Natural killer cell (primary cell): ENCODE data around the gene ITGB2. TPM values are rescaled to one million over a fixed set of nuclear protein-coding genes. Genes with fewer than 3 reads are reported as not detected.
A peak's percentile ranks its signal among the peaks of the same experiment; 100 is the strongest.

Source experiments
- ATAC-seq, 3 donors: fragments of 150-1000 bp in 2 of 3; fragments of 200-7000 bp in 1 of 3; cut with Tn5 transposase; 1 replicate in 1 of 3; 2 replicates in 2 of 3; pipeline ENCODE4 v1.10.0; 2021; ENCODE audit warnings: mild to moderate bottlenecking in 2 of 3, moderate library complexity in 2 of 3
- DNase-seq, 2 donors: peaks; one replicate each; pipeline versions ENCODE4 v3.0.0 to v3.0.0-alpha.2; 2013 to 2021; ENCODE audit warnings: mixed read lengths in 1 of 2
- H3K27ac ChIP-seq: one replicate; pipeline ENCODE4 v1.5.1; 2013; ENCODE audit warnings: mild to moderate bottlenecking, low read length
- H3K27me3 ChIP-seq: one replicate; pipeline ENCODE4 v1.6.1; 2013; ENCODE audit warnings: low read length; ENCODE audit not compliant: control insufficient read depth, insufficient read depth
- H3K36me3 ChIP-seq: one replicate; pipeline ENCODE4 v1.6.1; 2013; ENCODE audit warnings: low read length; ENCODE audit not compliant: control insufficient read depth, insufficient read depth
- H3K4me1 ChIP-seq: one replicate; pipeline ENCODE4 v1.6.1; 2013; ENCODE audit warnings: low read length; ENCODE audit not compliant: control insufficient read depth, insufficient read depth
- H3K4me3 ChIP-seq: one replicate; pipeline ENCODE4 v1.5.1; 2013; ENCODE audit warnings: low read length
- H3K9me3 ChIP-seq: one replicate; pipeline ENCODE4 v1.6.1; 2013; ENCODE audit warnings: low read length; ENCODE audit not compliant: control insufficient read depth, insufficient read depth
- H3K27ac Mint-ChIP-seq, 2 donors: one replicate each; pipeline ENCODE4 v1.8.0; 2022; ENCODE audit warnings: mild to moderate bottlenecking in 2 of 2, mixed read lengths in 2 of 2, moderate library complexity in 1 of 2
- H3K27me3 Mint-ChIP-seq, 2 donors: one replicate each; pipeline ENCODE4 v1.8.0; 2022; ENCODE audit warnings: low read depth in 2 of 2, mixed read lengths in 2 of 2
- H3K36me3 Mint-ChIP-seq: one replicate; pipeline ENCODE4 v1.8.0; 2022; ENCODE audit warnings: mixed read lengths
- H3K4me1 Mint-ChIP-seq, 2 donors: one replicate each; pipeline ENCODE4 v1.8.0; 2022; ENCODE audit warnings: mixed read lengths in 2 of 2
- H3K4me3 Mint-ChIP-seq: one replicate; pipeline ENCODE4 v1.8.0; 2022; ENCODE audit warnings: mild to moderate bottlenecking, moderate library complexity, mixed read lengths
- H3K9me3 Mint-ChIP-seq, 2 donors: one replicate each; pipeline ENCODE4 v1.8.0; 2022; ENCODE audit warnings: mixed read lengths in 2 of 2
- WGBS: methylation state at CpG from one replicate; pipeline ENCODE4 v1.1.7; 2013; ENCODE audit warnings: missing lambda C conversion rate; ENCODE audit not compliant: insufficient coverage; 5-methylcytosine and 5-hydroxymethylcytosine counted together
- intact Hi-C: fragments of 100-400 bp; cut with micrococcal nuclease; formaldehyde crosslinking; loops from one replicate; pipeline ENCODE4 v1.14.2; 2022
- total RNA-seq, 4 donors: library from RNA; stranded (reverse); fragments of 120-200 nt in 1 of 4; gene quantifications; one replicate each; pipeline versions ENCODE4 v1.2.3 to v1.2.4, GENCODE V29; 2013 to 2022
- TF ChIP-seq, protein P1 (sequence below): fragments of 200-600 bp; IDR thresholded peaks from one replicate; pipeline ENCODE4 v1.8.0; 2022; ENCODE audit warnings: antibody characterized with exemption

Gene ITGB2
- total RNA-seq, 3 donors from 2014 or later (not counting 1 experiment from before 2014, with no cell fraction given), result 1,223 to 1,393 (median 1,250) TPM

DNA sequence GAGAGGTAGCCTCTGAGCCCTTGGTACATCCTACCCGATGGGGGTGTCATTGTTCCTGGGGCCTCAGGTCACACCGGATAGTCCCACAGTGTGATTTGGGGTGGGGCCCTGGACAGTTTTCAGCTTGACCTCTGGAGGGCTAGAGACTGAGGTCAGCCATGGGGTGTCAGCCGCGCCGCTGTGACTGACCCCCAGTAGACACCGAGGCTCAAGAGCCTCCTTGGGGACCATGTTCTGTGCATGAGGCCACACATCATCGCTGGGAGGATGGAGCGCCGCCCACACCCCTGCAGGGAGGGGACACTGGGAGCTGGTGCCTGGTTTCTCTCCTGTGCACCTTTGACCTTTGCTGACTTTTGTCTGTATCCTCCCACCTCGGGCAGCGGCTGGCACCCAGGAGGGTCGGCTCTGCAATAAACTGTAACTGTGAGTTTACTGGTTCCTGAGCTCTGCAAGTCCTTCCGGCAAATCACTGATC is 22.6 kb downstream of the ITGB2 start:
- Mint-ChIP-seq H3K9me3 (no peaks in the 10 kb centered on the region), H3K27me3 (no peaks in the 10 kb centered on the region), H3K36me3 (peaks cover 11% of the 10 kb centered on the region), H3K4me1 (peaks cover 19 to 30% of the 10 kb centered on the region in 2 donors), H3K27ac (peak overlapping the region in 1 of 2 donors; percentile 54), H3K4me3 (no peak overlapping the region)
- no peak for DNase-seq
- H3K27me3 ChIP-seq, result no peaks in the 10 kb centered on the region
- no peak overlapping the region for H3K4me3 ChIP-seq
- no peaks in the 10 kb centered on the region for H3K9me3 ChIP-seq
- no peak overlapping the region for H3K27ac ChIP-seq
- ATAC-seq, result no peak
- intact Hi-C loops, result no loop called here
- H3K4me1 ChIP-seq, result peaks cover 31% of the 10 kb centered on the region
- H3K36me3 ChIP-seq, result peaks cover 95% of the 10 kb centered on the region
- TF ChIP-seq, protein P1, sequence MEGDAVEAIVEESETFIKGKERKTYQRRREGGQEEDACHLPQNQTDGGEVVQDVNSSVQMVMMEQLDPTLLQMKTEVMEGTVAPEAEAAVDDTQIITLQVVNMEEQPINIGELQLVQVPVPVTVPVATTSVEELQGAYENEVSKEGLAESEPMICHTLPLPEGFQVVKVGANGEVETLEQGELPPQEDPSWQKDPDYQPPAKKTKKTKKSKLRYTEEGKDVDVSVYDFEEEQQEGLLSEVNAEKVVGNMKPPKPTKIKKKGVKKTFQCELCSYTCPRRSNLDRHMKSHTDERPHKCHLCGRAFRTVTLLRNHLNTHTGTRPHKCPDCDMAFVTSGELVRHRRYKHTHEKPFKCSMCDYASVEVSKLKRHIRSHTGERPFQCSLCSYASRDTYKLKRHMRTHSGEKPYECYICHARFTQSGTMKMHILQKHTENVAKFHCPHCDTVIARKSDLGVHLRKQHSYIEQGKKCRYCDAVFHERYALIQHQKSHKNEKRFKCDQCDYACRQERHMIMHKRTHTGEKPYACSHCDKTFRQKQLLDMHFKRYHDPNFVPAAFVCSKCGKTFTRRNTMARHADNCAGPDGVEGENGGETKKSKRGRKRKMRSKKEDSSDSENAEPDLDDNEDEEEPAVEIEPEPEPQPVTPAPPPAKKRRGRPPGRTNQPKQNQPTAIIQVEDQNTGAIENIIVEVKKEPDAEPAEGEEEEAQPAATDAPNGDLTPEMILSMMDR, result no peak
- WGBS, result 89% methylated on average over 13 of the region's 13 CpGs

GRCh38 chr21:44897326-44898010 is 23.2 kb downstream of the ITGB2 start:
- peaks cover 95% of the 10 kb centered on the region for H3K36me3 ChIP-seq
- H3K36me3 Mint-ChIP-seq, result peaks cover 5% of the 10 kb centered on the region
- H3K27ac Mint-ChIP-seq, result peak overlapping the region; percentile 29 to 54
- DNase-seq (no peak), ATAC-seq (peak; percentile 20 to 33 (median 31))
- peaks cover 19 to 28% of the 10 kb centered on the region in 2 donors for H3K4me1 Mint-ChIP-seq
- H3K27ac ChIP-seq, result no peak overlapping the region
- no peaks in the 10 kb centered on the region for H3K9me3 ChIP-seq
- no peaks in the 10 kb centered on the region for H3K27me3 Mint-ChIP-seq
- intact Hi-C loops, result no loop called here
- WGBS, result 77% methylated on average over 21 of the region's 21 CpGs
- H3K4me3 ChIP-seq, result no peak overlapping the region
- H3K9me3 Mint-ChIP-seq, result no peaks in the 10 kb centered on the region
- TF ChIP-seq, protein P1, result no peak
- peaks cover 35% of the 10 kb centered on the region for H3K4me1 ChIP-seq
- H3K4me3 Mint-ChIP-seq, result no peak overlapping the region
- no peaks in the 10 kb centered on the region for H3K27me3 ChIP-seq

- H3K4me3 Mint-ChIP-seq, result no peak overlapping the region
- H3K4me1 Mint-ChIP-seq, result peaks cover 17 to 25% of the 10 kb centered on the region in 2 donors
- Histone ChIP-seq H3K4me3 (no peak overlapping the region), H3K9me3 (no peaks in the 10 kb centered on the region), H3K27me3 (no peaks in the 10 kb centered on the region), H3K27ac (no peak overlapping the region), H3K36me3 (peaks cover 93% of the 10 kb centered on the region), H3K4me1 (peaks cover 35% of the 10 kb centered on the region)
- no peak for ATAC-seq
- H3K36me3 Mint-ChIP-seq, result no peaks in the 10 kb centered on the region
- H3K27ac Mint-ChIP-seq, result peak overlapping the region in 1 of 2 donors; percentile 29
- DNase-seq, result no peak
- H3K27me3 Mint-ChIP-seq, result no peaks in the 10 kb centered on the region
- TF ChIP-seq, protein P1, result no peak
- no peaks in the 10 kb centered on the region for H3K9me3 Mint-ChIP-seq
- 90% methylated on average over 25 of the region's 25 CpGs for WGBS
- intact Hi-C loops, result no loop called here
Measured at GRCh38 chr21:44896561-44897286, 24.0 kb downstream of the ITGB2 start.
